IPS DF 6.9 (cell line): ENCODE measurements around the gene SETDB1.
"Not testable (repeated sequence)": the region's sequence is repeated elsewhere in the genome, so short reads cannot be mapped to it uniquely, and the experiment has no call there.

Experiments used
- DNase-seq: peaks from one replicate; pipeline ENCODE4 v3.0.0-alpha.2; 2013; ENCODE audit warnings: low read depth, low spot score
- H3K27ac ChIP-seq: one replicate; pipeline ENCODE4 v1.5.1; 2013; ENCODE audit warnings: low read length, control low read depth
- H3K27me3 ChIP-seq: 2 replicates; pipeline ENCODE4 v1.6.1; 2013; ENCODE audit warnings: mild to moderate bottlenecking, low read length; ENCODE audit not compliant: control insufficient read depth, insufficient read depth
- H3K36me3 ChIP-seq: 2 replicates; pipeline ENCODE4 v1.6.1; 2013; ENCODE audit warnings: low read length; ENCODE audit not compliant: control insufficient read depth, insufficient read depth
- H3K4me1 ChIP-seq: 2 replicates; pipeline ENCODE4 v1.6.1; 2013; ENCODE audit warnings: low read length; ENCODE audit not compliant: control insufficient read depth, insufficient read depth
- H3K4me3 ChIP-seq: 2 replicates; pipeline ENCODE4 v1.5.1; 2013; ENCODE audit warnings: mild to moderate bottlenecking, low read length
- H3K9me3 ChIP-seq: 2 replicates; pipeline ENCODE4 v1.6.1; 2013; ENCODE audit warnings: low read length, inconsistent platforms; ENCODE audit not compliant: control insufficient read depth, insufficient read depth
- WGBS: extraction: QIAGEN DNeasy Blood & Tissue Kit; methylation state at CpG from one replicate; pipeline ENCODE4 v1.1.7; 2013; ENCODE audit warnings: mixed read lengths, missing lambda C conversion rate; ENCODE audit not compliant: insufficient read length, insufficient coverage; 5-methylcytosine and 5-hydroxymethylcytosine counted together

Gene SETDB1

GRCh38 chr1:150928286-150928685 is 2.1 kb downstream of the SETDB1 start:
- Histone ChIP-seq H3K4me3 (no peak overlapping the region), H3K4me1 (no peaks in the 10 kb centered on the region), H3K36me3 (peaks cover 11% of the 10 kb centered on the region; the same call in 1 of the 2 replicates), H3K27me3 (no peaks in the 10 kb centered on the region), H3K27ac (no peak overlapping the region), H3K9me3 (no peaks in the 10 kb centered on the region)
- no peak for DNase-seq
- no CpG with 5 or more reads among the region's 3 CpGs for WGBS

GRCh38 chr1:150928775-150929174 is 2.6 kb downstream of the SETDB1 start:
- not testable (repeated sequence) for H3K9me3 ChIP-seq, DNase-seq, H3K27ac ChIP-seq, H3K4me1 ChIP-seq, H3K27me3 ChIP-seq, H3K4me3 ChIP-seq
- WGBS: no CpG with 5 or more reads among the region's 6 CpGs
- H3K36me3 ChIP-seq: peaks cover 11% of the 10 kb centered on the region; the same call in 1 of the 2 replicates

DNA sequence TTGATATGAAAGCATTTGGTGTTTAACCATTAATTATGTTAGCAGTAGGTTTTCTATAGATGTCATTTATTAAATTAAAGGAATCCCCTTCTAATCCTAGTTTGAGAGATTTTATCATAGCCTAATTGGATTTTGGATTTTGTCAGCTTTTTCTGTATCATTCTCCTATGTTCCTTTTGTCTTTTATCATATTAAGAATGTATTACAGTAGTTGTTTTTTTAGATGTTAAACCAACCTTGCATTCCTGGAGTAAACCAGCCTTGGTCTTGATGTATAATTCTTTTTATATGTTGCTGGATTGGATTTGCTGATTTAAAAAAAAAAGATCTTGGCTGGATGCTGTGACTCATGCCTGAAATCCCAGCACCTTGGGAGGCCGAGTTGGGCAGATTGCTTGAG is 5.6 kb downstream of the SETDB1 start:
- no peaks in the 10 kb centered on the region for H3K4me1 ChIP-seq
- no peak for DNase-seq
- H3K4me3 ChIP-seq: no peak overlapping the region
- H3K9me3 ChIP-seq: no peaks in the 10 kb centered on the region
- no peaks in the 10 kb centered on the region for H3K27me3 ChIP-seq
- H3K27ac ChIP-seq: no peak overlapping the region
- WGBS: no CpG with 5 or more reads among the region's 1 CpG
- peaks cover 11% of the 10 kb centered on the region; the same call in 1 of the 2 replicates for H3K36me3 ChIP-seq

- DNase-seq: no peak
- no CpG with 5 or more reads among the region's 5 CpGs for WGBS
- no peaks in the 10 kb centered on the region for H3K4me1 ChIP-seq
- peaks cover 2% of the 10 kb centered on the region; the same call in 1 of the 2 replicates for H3K27me3 ChIP-seq
- H3K36me3 ChIP-seq: peaks cover 31% of the 10 kb centered on the region
- H3K27ac ChIP-seq: no peak overlapping the region
- no peak overlapping the region for H3K4me3 ChIP-seq
- no peaks in the 10 kb centered on the region for H3K9me3 ChIP-seq
Measured at GRCh38 chr1:150944856-150945255, 18.7 kb downstream of the SETDB1 start.

GRCh38 chr1:150954708-150955107 is 28.5 kb downstream of the SETDB1 start:
- H3K9me3 ChIP-seq: no peaks in the 10 kb centered on the region
- WGBS: no CpG with 5 or more reads among the region's 3 CpGs
- peaks cover 25% of the 10 kb centered on the region; the same call in 1 of the 2 replicates for H3K36me3 ChIP-seq

GRCh38 chr1:150955280-150955679 is 29.1 kb downstream of the SETDB1 start:
- Histone ChIP-seq H3K36me3 (peaks cover 25% of the 10 kb centered on the region; the same call in 1 of the 2 replicates), H3K4me1 (no peaks in the 10 kb centered on the region), H3K27ac (no peak overlapping the region), H3K9me3 (no peaks in the 10 kb centered on the region), H3K27me3 (no peaks in the 10 kb centered on the region), H3K4me3 (no peak overlapping the region)
- no peak for DNase-seq

More at GRCh38 chr1:150954708-150955107, 28.5 kb downstream of the SETDB1 start:
- no peak for DNase-seq
- Histone ChIP-seq H3K4me3 (no peak overlapping the region), H3K27ac (no peak overlapping the region), H3K27me3 (no peaks in the 10 kb centered on the region), H3K4me1 (no peaks in the 10 kb centered on the region)

DNA sequence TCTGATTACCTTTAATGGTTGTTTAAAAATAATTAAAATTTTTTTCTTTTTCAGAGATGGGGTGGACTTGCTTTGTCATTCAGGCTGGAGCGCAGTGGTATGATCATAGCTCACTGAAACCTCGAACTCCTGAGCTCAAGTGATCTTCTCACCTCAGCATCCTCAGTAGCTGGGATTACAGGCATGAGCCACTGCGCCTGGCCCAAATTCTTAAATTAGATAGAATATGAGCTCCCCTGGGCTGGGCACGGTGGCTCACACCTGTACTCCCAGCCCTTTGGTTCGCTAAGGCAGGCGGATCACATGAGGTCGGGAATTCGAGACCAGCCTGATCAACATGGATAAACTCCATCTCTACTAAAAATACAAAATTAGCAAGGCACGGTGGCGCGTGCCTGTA is 31.5 kb downstream of the SETDB1 start:
- no CpG with 5 or more reads among the region's 11 CpGs for WGBS
- DNase-seq: no peak
- Histone ChIP-seq H3K36me3 (peaks cover 20% of the 10 kb centered on the region; the same call in 1 of the 2 replicates), H3K4me3 (no peak overlapping the region), H3K9me3 (no peaks in the 10 kb centered on the region), H3K4me1 (no peaks in the 10 kb centered on the region), H3K27me3 (no peaks in the 10 kb centered on the region), H3K27ac (no peak overlapping the region)

- Histone ChIP-seq H3K36me3 (peaks cover 27% of the 10 kb centered on the region; the same call in 1 of the 2 replicates), H3K27ac (no peak overlapping the region)
- no CpG with 5 or more reads among the region's 7 CpGs for WGBS
Measured at GRCh38 chr1:150960646-150961045, 34.5 kb downstream of the SETDB1 start.

DNA sequence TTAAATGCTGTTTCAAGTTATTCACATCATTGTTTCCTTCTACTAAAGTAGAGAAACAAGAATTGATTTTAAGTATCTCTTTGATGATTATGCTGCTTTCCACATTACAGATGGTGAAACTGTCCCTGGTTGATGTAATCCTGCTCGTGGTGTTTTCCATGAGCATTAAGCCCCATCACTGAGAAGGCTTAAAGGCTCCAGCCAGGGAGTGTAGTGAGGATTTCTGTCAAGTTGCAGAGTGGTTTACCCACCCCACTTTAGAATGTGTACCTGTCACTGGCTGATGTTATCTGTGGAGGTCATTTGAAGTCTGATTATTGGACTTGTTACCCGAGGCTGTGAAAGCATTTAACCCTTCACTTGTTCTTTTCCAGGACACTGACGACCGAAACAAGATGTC is 35.6 kb downstream of the SETDB1 start:
- Histone ChIP-seq H3K9me3 (no peaks in the 10 kb centered on the region), H3K27ac (no peak overlapping the region), H3K4me1 (no peaks in the 10 kb centered on the region), H3K27me3 (no peaks in the 10 kb centered on the region), H3K36me3 (peaks cover 36% of the 10 kb centered on the region), H3K4me3 (no peak overlapping the region)
- DNase-seq: no peak
- no CpG with 5 or more reads among the region's 4 CpGs for WGBS

More at GRCh38 chr1:150960646-150961045, 34.5 kb downstream of the SETDB1 start:
- Histone ChIP-seq H3K9me3 (no peaks in the 10 kb centered on the region), H3K4me3 (no peak overlapping the region), H3K4me1 (no peaks in the 10 kb centered on the region), H3K27me3 (no peaks in the 10 kb centered on the region)
- DNase-seq: no peak

DNA sequence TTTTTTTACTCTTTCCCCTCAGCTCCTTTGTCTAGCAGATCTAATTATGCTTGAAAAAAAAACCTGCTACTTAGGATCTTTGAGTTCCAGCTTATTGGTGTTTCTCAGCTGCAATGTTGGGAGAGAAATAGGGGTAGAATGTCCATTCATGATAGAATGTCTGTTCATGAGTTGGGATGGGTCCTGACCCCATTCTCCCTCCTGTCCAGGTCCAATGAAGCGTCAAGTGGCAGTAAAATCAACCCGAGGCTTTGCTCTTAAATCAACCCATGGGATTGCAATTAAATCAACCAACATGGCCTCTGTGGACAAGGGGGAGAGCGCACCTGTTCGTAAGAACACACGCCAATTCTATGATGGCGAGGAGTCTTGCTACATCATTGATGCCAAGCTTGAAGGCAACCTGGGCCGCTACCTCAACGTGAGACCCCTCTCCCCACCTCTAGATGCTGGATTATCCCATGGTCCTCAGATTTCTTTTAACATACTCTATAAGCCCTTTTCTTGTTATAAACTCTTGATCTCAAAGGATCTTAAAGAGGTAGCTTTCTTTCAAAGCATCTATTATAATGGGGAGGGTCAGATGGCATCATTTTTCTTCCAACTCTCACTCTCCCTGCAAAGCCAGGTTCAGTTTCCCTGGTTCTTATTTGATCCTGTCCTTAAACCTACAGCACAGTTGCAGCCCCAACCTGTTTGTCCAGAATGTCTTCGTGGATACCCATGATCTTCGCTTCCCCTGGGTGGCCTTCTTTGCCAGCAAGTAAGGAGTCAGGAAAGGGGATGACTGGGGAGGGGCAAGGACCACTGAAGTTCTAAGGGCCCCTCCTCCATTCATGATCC is 37.4 kb downstream of the SETDB1 start:
- WGBS: no CpG with 5 or more reads among the region's 10 CpGs
- no peaks in the 10 kb centered on the region for H3K9me3 ChIP-seq
- H3K4me1 ChIP-seq: no peaks in the 10 kb centered on the region
- H3K4me3 ChIP-seq: no peak overlapping the region
- peaks cover 50% of the 10 kb centered on the region for H3K36me3 ChIP-seq
- H3K27me3 ChIP-seq: no peaks in the 10 kb centered on the region
- no peak for DNase-seq
- H3K27ac ChIP-seq: no peak overlapping the region

DNA sequence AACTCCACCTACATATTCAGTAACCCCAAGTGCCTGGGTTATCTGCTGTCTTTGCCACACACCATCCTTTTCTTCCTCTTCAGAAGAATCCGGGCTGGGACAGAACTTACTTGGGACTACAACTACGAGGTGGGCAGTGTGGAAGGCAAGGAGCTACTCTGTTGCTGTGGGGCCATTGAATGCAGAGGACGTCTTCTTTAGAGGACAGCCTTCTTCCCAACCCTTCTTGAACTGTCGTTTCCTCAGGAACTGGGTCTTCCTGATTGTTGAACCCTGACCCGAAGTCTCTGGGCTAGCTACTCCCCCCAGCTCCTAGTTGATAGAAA is 38.0 kb downstream of the SETDB1 start:
- Histone ChIP-seq H3K27me3 (no peaks in the 10 kb centered on the region), H3K36me3 (peaks cover 54% of the 10 kb centered on the region), H3K27ac (no peak overlapping the region), H3K4me1 (no peaks in the 10 kb centered on the region), H3K4me3 (no peak overlapping the region), H3K9me3 (no peaks in the 10 kb centered on the region)
- no CpG with 5 or more reads among the region's 5 CpGs for WGBS
- DNase-seq: no peak
